ENCODE data around the gene FOXJ1.

Gene FOXJ1

GRCh38 chr17:76088041-76088867, 52.8 kb downstream of the FOXJ1 start:
- no peak for DNase-seq (ENCODE audit: low read depth, low spot score)
- Histone ChIP-seq H3K27me3 (ENCODE audit: insufficient read depth, insufficient read length) (no peaks in the 10 kb centered on the region), H3K9ac (ENCODE audit: insufficient read length, low read depth) (no peak overlapping the region), H3K4me1 (ENCODE audit: insufficient read depth, insufficient read length) (peaks cover 10% of the 10 kb centered on the region), H3K9me3 (ENCODE audit: insufficient read depth, low read length) (no peaks in the 10 kb centered on the region), H3K4me3 (ENCODE audit: insufficient read length, low read depth) (no peak overlapping the region), H3K36me3 (ENCODE audit: insufficient read depth, insufficient read length, low read length) (peaks cover 96% of the 10 kb centered on the region)
- no peak for TF ChIP-seq ZNF274 (IDR thresholded peaks at IDR 0.05; ENCODE audit: low read depth, low read length)
- no peak for TF ChIP-seq YY1 (IDR thresholded peaks at IDR 0.05; ENCODE audit: insufficient read depth, insufficient read length)

- H3K9ac ChIP-seq (ENCODE audit: insufficient read length, low read depth), result no peak overlapping the region
- H3K4me3 ChIP-seq (ENCODE audit: insufficient read length, low read depth), result no peak overlapping the region
- peaks cover 96% of the 10 kb centered on the region for H3K36me3 ChIP-seq (ENCODE audit: insufficient read depth, insufficient read length, low read length)
- peaks cover 16% of the 10 kb centered on the region for H3K4me1 ChIP-seq (ENCODE audit: insufficient read depth, insufficient read length)
- no peak for TF ChIP-seq ZNF274 (IDR thresholded peaks at IDR 0.05; ENCODE audit: low read depth, low read length)
- no peak for TF ChIP-seq SUZ12 (IDR thresholded peaks at IDR 0.05; ENCODE audit: extremely low read depth, insufficient read depth, insufficient read length)
- no peak for TF ChIP-seq YY1 (IDR thresholded peaks at IDR 0.05; ENCODE audit: insufficient read depth, insufficient read length)
- no peaks in the 10 kb centered on the region for H3K9me3 ChIP-seq (ENCODE audit: insufficient read depth, low read length)
- DNase-seq (ENCODE audit: low read depth, low spot score), result no peak
- H3K27me3 ChIP-seq (ENCODE audit: insufficient read depth, insufficient read length), result no peaks in the 10 kb centered on the region
Observed at GRCh38 chr17:76087531-76087930, 53.5 kb downstream of the FOXJ1 start.

- TF ChIP-seq SUZ12 (IDR thresholded peaks at IDR 0.05; ENCODE audit: extremely low read depth, insufficient read depth, insufficient read length), result no peak
- no peak for TF ChIP-seq ZNF274 (IDR thresholded peaks at IDR 0.05; ENCODE audit: low read depth, low read length)
- TF ChIP-seq YY1 (IDR thresholded peaks at IDR 0.05; ENCODE audit: insufficient read depth, insufficient read length), result no peak
- no peaks in the 10 kb centered on the region for H3K9me3 ChIP-seq (ENCODE audit: insufficient read depth, low read length)
- H3K36me3 ChIP-seq (ENCODE audit: insufficient read depth, insufficient read length, low read length), result peaks cover 99% of the 10 kb centered on the region
Observed at GRCh38 chr17:76086384-76086783, 54.7 kb downstream of the FOXJ1 start.

More at GRCh38 chr17:76086384-76086783, 54.7 kb downstream of the FOXJ1 start:
- Histone ChIP-seq H3K4me3 (ENCODE audit: insufficient read length, low read depth) (no peak overlapping the region), H3K27me3 (ENCODE audit: insufficient read depth, insufficient read length) (no peaks in the 10 kb centered on the region), H3K9ac (ENCODE audit: insufficient read length, low read depth) (no peak overlapping the region), H3K4me1 (ENCODE audit: insufficient read depth, insufficient read length) (peaks cover 16% of the 10 kb centered on the region)
- DNase-seq (ENCODE audit: low read depth, low spot score), result no peak
